NOMO-1 (cell line): ENCODE measurements around the gene ANKRD60.

ENCODE experiments used
- DNase-seq, 2 experiments: peaks; one replicate each; lab custom pipeline; 2025; ENCODE audit not compliant: unreplicated experiment in 2 of 2; lab: John Stamatoyannopoulos, UW

ANKRD60 gene

GRCh38 chr20:58167759-58168158 is 60.7 kb downstream of the ANKRD60 start:
- no peak for DNase-seq
